Endothelial cell (in vitro differentiated cells): ENCODE measurements around the gene AFAP1L1. TPM values are rescaled to one million over a fixed set of nuclear protein-coding genes. Genes with fewer than 3 reads are reported as not detected.

Experiments used
- DNase-seq: peaks from one replicate; pipeline ENCODE4 v3.0.0; 2021; ENCODE audit warnings: low spot score
- H3K27ac Mint-ChIP-seq: one replicate; pipeline ENCODE4 v1.8.0; 2021; ENCODE audit warnings: mixed read lengths, inconsistent platforms; ENCODE audit not compliant: unreplicated experiment
- H3K27me3 Mint-ChIP-seq: one replicate; pipeline ENCODE4 v1.8.0; 2021; ENCODE audit warnings: mild to moderate bottlenecking, moderate library complexity, mixed read lengths, inconsistent platforms; ENCODE audit not compliant: unreplicated experiment
- H3K36me3 Mint-ChIP-seq: one replicate; pipeline ENCODE4 v1.8.0; 2021; ENCODE audit warnings: mild to moderate bottlenecking, low read depth, mixed read lengths, inconsistent platforms; ENCODE audit not compliant: unreplicated experiment
- H3K4me1 Mint-ChIP-seq: one replicate; pipeline ENCODE4 v1.8.0; 2021; ENCODE audit warnings: mild to moderate bottlenecking, mixed read lengths, inconsistent platforms; ENCODE audit not compliant: unreplicated experiment
- H3K4me3 Mint-ChIP-seq: one replicate; pipeline ENCODE4 v1.8.0; 2021; ENCODE audit warnings: mild to moderate bottlenecking, mixed read lengths, inconsistent platforms; ENCODE audit not compliant: unreplicated experiment
- H3K9me3 Mint-ChIP-seq: one replicate; pipeline ENCODE4 v1.8.0; 2021; ENCODE audit warnings: mixed read lengths, inconsistent platforms; ENCODE audit not compliant: unreplicated experiment
- CTCF ChIP-seq: fragments of 200-600 bp; sonication (generic); IDR thresholded peaks from one replicate; pipeline ENCODE4 v1.5.0; 2021; ENCODE audit warnings: antibody characterized with exemption; ENCODE audit not compliant: unreplicated experiment
- total RNA-seq: library from RNA; stranded (reverse); fragmentation: NEBNext Ultra II Directional; extraction: Animal tissue kit (Norgen Biotek cat#: 25700); gene quantifications from one replicate; pipeline ENCODE4 v1.2.1, GENCODE V29; 2021; ENCODE audit not compliant: unreplicated experiment

AFAP1L1 gene
- total RNA-seq, 1 donor from 2014 or later: 393 TPM

- DNase-seq: peak; percentile 91
- Mint-ChIP-seq H3K9me3 (no peaks in the 10 kb centered on the region), H3K36me3 (peaks cover 13% of the 10 kb centered on the region), H3K27ac (peak within 1 kb of the TSS; percentile 48), H3K4me1 (peaks cover 15% of the 10 kb centered on the region), H3K4me3 (peak within 1 kb of the TSS; percentile 95), H3K27me3 (peaks cover 5% of the 10 kb centered on the region)
- TF ChIP-seq CTCF: no peak
Measured at GRCh38 chr5:149357370-149358293, 86.0 kb downstream of the AFAP1L1 start, which contains the start of gene PCYOX1L. TSS of gene PCYOX1L (plus strand) at chr5:149358046. CDS start at chr5:149358069, 23 bp downstream.

- TF ChIP-seq CTCF: no peak
- Mint-ChIP-seq H3K4me1 (peaks cover 15% of the 10 kb centered on the region), H3K36me3 (peaks cover 11% of the 10 kb centered on the region), H3K27me3 (peaks cover 5% of the 10 kb centered on the region), H3K4me3 (peak overlapping the region; percentile 95), H3K9me3 (no peaks in the 10 kb centered on the region), H3K27ac (peak overlapping the region; percentile 48)
- peak; percentile 18 for DNase-seq
Measured at GRCh38 chr5:149358294-149358651, 86.6 kb downstream of the AFAP1L1 start.

GRCh38 chr5:149358868-149359495 is 87.3 kb downstream of the AFAP1L1 start:
- Mint-ChIP-seq H3K4me3 (peak overlapping the region; percentile 95), H3K27ac (peak overlapping the region; percentile 48), H3K4me1 (peaks cover 15% of the 10 kb centered on the region), H3K36me3 (peaks cover 11% of the 10 kb centered on the region), H3K27me3 (peaks cover 5% of the 10 kb centered on the region), H3K9me3 (no peaks in the 10 kb centered on the region)
- TF ChIP-seq CTCF: no peak
- DNase-seq: no peak

GRCh38 chr5:149360272-149360671 is 88.6 kb downstream of the AFAP1L1 start:
- Mint-ChIP-seq H3K27ac (no peak overlapping the region), H3K36me3 (peaks cover 2% of the 10 kb centered on the region), H3K27me3 (peaks cover 8% of the 10 kb centered on the region), H3K4me1 (peaks cover 15% of the 10 kb centered on the region), H3K4me3 (no peak overlapping the region), H3K9me3 (no peaks in the 10 kb centered on the region)
- no peak for DNase-seq
- TF ChIP-seq CTCF: no peak

- Mint-ChIP-seq H3K9me3 (no peaks in the 10 kb centered on the region), H3K27me3 (peaks cover 9% of the 10 kb centered on the region), H3K4me3 (no peak overlapping the region), H3K4me1 (peaks cover 15% of the 10 kb centered on the region), H3K36me3 (peaks cover 3% of the 10 kb centered on the region), H3K27ac (no peak overlapping the region)
- TF ChIP-seq CTCF: no peak
- DNase-seq: no peak
Measured at GRCh38 chr5:149362541-149362940, 90.9 kb downstream of the AFAP1L1 start.
